OCI-LY7 (cell line): ENCODE measurements around the gene TPRG1. TPM values are rescaled to one million over a fixed set of nuclear protein-coding genes. Genes with fewer than 3 reads are reported as not detected.

Experiments used
- BruUV-seq: library from RNA; stranded (reverse); fragments of 400-500 nt; replicated peaks from 2 replicates; lab custom pipeline; 2021; lab: Mats Ljungman, UMichigan
- CTCF ChIA-PET: fragments of 300-600 bp; sonication (Branson Sonifier 250); formaldehyde crosslinking; loops from one replicate; lab custom pipeline; 2022; ENCODE audit warnings: antibody characterized with exemption; ENCODE audit not compliant: unreplicated experiment; lab: Charles Lee
- POLR2A ChIA-PET: fragments of 300-600 bp; sonication (Branson Sonifier 250); formaldehyde crosslinking; loops from one replicate; lab custom pipeline; 2022; ENCODE audit warnings: antibody characterized with exemption; lab: Charles Lee
- DNase-seq: peaks from one replicate; pipeline ENCODE4 v3.0.0-alpha.2; 2015; ENCODE audit warnings: low spot score
- H2AFZ ChIP-seq: fragments of 200-600 bp; sonication (generic), shearing (Covaris generic); 2 replicates; pipeline ENCODE4 v1.6.1; 2014; ENCODE audit warnings: mild to moderate bottlenecking, antibody characterized with exemption, low read length, moderate library complexity
- H3K27ac ChIP-seq: fragments of 200-600 bp; sonication (generic); 2 replicates; pipeline ENCODE4 v1.5.1; 2014; ENCODE audit warnings: mixed run types, low read depth, mild to moderate bottlenecking, moderate library complexity, low read length, inconsistent platforms; ENCODE audit not compliant: poor library complexity, severe bottlenecking
- H3K36me3 ChIP-seq: fragments of 200-600 bp; sonication (generic); 2 replicates; pipeline ENCODE4 v1.6.1; 2014; ENCODE audit warnings: mild to moderate bottlenecking, antibody characterized with exemption, low read length, moderate library complexity, mixed read lengths; ENCODE audit not compliant: insufficient read depth
- H3K4me1 ChIP-seq: fragments of 200-600 bp; sonication (generic); 2 replicates; pipeline ENCODE4 v1.5.1; 2014; ENCODE audit warnings: mild to moderate bottlenecking, low read length; ENCODE audit not compliant: insufficient read depth, poor library complexity, severe bottlenecking
- H3K4me2 ChIP-seq: fragments of 200-600 bp; sonication (generic); 2 replicates; pipeline ENCODE4 v1.6.1; 2014; ENCODE audit warnings: mild to moderate bottlenecking, low read length
- H3K4me3 ChIP-seq: fragments of 200-600 bp; sonication (generic); 2 replicates; pipeline ENCODE4 v1.5.1; 2014; ENCODE audit warnings: mild to moderate bottlenecking, low read depth, low read length; ENCODE audit not compliant: poor library complexity, severe bottlenecking
- H3K79me2 ChIP-seq: fragments of 200-600 bp; sonication (generic); 2 replicates; pipeline ENCODE4 v1.6.1; 2016; ENCODE audit warnings: low read depth, mild to moderate bottlenecking, low read length, moderate library complexity, mixed read lengths; ENCODE audit not compliant: insufficient read depth
- H3K9me2 ChIP-seq: fragments of 200-600 bp; sonication (generic); 2 replicates; pipeline ENCODE4 v1.6.1; 2016; ENCODE audit warnings: mild to moderate bottlenecking, low read length, mixed read lengths; ENCODE audit not compliant: insufficient read depth
- H3K9me3 ChIP-seq: fragments of 200-600 bp; sonication (generic); 2 replicates; pipeline ENCODE4 v1.6.1; 2014; ENCODE audit warnings: mild to moderate bottlenecking, mixed run types, low read length, mixed read lengths
- H4K20me1 ChIP-seq: fragments of 200-600 bp; sonication (generic); 2 replicates; pipeline ENCODE4 v1.6.1; 2014; ENCODE audit warnings: mild to moderate bottlenecking, antibody characterized with exemption, low read length, moderate library complexity, mixed read lengths; ENCODE audit not compliant: insufficient read depth
- EZH2phosphoT487 ChIP-seq: fragments of 200-600 bp; sonication (generic); IDR thresholded peaks from 2 replicates; pipeline ENCODE4 v1.6.1; 2018; ENCODE audit warnings: low read depth, borderline replicate concordance, mild to moderate bottlenecking, mixed run types, antibody characterized with exemption, low read length, moderate library complexity, mixed read lengths
- intact Hi-C: fragments of 100-400 bp; cut with micrococcal nuclease; formaldehyde crosslinking; loops from one replicate; pipeline ENCODE4 v1.10.0; 2022; ENCODE audit not compliant: unreplicated experiment
- total RNA-seq, 2 experiments: library from RNA; depleted of rRNA in 1 of 2; stranded (reverse); fragments of >200 nt in 1 of 2; shearing (Covaris generic) in 1 of 2; gene quantifications; 2 replicates each; pipeline ENCODE4 v1.2.3, GENCODE V29; 2014 to 2022
- TF ChIP-seq, protein P1 (sequence below): fragments of 200-600 bp; sonication (generic); conservative IDR thresholded peaks from 2 replicates; pipeline ENCODE4 v1.5.1; 2014; ENCODE audit warnings: mild to moderate bottlenecking, antibody characterized with exemption, low read length, moderate library complexity, mixed read lengths

TPRG1 gene
- total RNA-seq, 2 experiments from 2014 or later, result 0.92 TPM; not detected in 1

DNA sequence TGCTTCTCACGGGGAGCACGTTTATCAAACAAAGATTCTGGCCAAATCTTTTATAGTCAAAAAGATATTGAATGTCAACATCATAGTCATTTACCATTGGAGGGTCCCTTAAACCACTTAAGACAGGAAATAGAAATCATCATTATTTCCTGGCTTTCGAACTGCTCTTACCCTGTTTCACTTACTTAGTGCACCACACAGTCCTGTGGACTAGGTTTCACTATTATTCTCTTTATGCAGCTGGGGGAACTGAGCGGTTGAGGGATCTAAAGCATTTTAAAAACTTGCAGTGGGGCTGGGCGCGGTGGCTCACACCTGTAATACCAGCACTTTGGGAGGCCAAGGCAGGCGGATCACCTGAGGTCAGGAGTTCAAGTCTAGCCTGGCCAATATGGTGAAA lies 13.7 kb upstream of the TPRG1 start:
- POLR2A ChIA-PET, result no interaction called here
- intact Hi-C loops, result no loop called here

DNA sequence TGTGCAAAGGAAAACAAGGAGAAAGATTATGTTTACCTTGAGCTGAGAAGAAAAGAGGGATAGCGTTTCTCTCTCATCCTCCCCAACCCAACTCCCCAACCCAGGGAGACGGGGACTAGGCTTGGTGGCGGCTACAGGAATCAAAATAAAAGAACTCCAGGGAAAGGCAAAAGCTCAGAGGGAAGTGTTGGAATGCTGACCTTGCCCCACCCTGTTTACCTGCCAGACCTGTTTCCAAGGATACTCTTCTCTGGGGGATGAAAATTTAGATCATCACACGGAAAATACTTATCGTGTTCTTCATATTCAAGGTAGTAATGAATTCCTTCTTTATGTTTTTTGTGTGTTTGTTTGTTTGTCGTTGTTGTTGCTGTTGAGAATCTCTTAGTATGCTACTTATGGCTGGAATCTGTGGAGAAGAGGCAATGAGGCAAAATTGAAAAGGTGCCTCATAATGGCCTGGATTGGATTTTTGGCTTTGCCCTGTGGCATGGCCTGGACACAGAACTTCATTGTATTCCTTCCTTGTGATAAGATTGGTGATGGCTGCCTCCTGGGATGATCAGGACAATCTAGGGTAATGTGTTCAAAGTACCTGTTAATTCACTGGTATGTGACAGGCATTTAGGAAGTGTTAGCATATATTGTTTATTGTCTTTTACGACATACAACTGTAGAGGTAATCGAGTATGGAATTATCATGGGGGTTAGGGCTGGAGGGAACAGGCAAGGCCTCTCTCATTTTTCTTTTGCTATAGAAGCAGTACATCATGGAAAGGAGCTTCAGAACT lies 11.1 kb upstream of the TPRG1 start:
- POLR2A ChIA-PET, result interaction anchor here (0.6 to 0.7 kb wide), 3 partner anchors 243 to 1913 kb away, joined by 3 to 4 read pairs (median 4); no protein-coding TSS in a partner anchor

More for the DNA sequence above, 13.7 kb upstream of the TPRG1 start:
- BruUV-seq, result no TSS peak
- H3K9me2 ChIP-seq, result no peaks in the 10 kb centered on the region
- no peaks in the 10 kb centered on the region for H3K9me3 ChIP-seq
- no peak overlapping the region for H3K4me3 ChIP-seq
- CTCF ChIA-PET, result no interaction called here
- no peaks in the 10 kb centered on the region for H3K79me2 ChIP-seq
- no peak overlapping the region for H2AFZ ChIP-seq
- no peak overlapping the region for H3K4me2 ChIP-seq
- H3K4me1 ChIP-seq, result no peaks in the 10 kb centered on the region
- no peak for DNase-seq
- no peak for TF ChIP-seq EZH2phosphoT487
- TF ChIP-seq, protein P1, sequence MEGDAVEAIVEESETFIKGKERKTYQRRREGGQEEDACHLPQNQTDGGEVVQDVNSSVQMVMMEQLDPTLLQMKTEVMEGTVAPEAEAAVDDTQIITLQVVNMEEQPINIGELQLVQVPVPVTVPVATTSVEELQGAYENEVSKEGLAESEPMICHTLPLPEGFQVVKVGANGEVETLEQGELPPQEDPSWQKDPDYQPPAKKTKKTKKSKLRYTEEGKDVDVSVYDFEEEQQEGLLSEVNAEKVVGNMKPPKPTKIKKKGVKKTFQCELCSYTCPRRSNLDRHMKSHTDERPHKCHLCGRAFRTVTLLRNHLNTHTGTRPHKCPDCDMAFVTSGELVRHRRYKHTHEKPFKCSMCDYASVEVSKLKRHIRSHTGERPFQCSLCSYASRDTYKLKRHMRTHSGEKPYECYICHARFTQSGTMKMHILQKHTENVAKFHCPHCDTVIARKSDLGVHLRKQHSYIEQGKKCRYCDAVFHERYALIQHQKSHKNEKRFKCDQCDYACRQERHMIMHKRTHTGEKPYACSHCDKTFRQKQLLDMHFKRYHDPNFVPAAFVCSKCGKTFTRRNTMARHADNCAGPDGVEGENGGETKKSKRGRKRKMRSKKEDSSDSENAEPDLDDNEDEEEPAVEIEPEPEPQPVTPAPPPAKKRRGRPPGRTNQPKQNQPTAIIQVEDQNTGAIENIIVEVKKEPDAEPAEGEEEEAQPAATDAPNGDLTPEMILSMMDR, result no peak
- H3K36me3 ChIP-seq, result no peaks in the 10 kb centered on the region
- H3K27ac ChIP-seq, result no peak overlapping the region
- no peaks in the 10 kb centered on the region for H4K20me1 ChIP-seq

More for the DNA sequence above, 11.1 kb upstream of the TPRG1 start:
- no peaks in the 10 kb centered on the region for H3K9me2 ChIP-seq
- no peak for DNase-seq
- intact Hi-C loops, result no loop called here
- no peaks in the 10 kb centered on the region for H4K20me1 ChIP-seq
- TF ChIP-seq, protein P1, result no peak
- TF ChIP-seq EZH2phosphoT487, result no peak
- no peaks in the 10 kb centered on the region for H3K4me1 ChIP-seq
- H3K4me2 ChIP-seq, result no peak overlapping the region
- no peak overlapping the region for H3K4me3 ChIP-seq
- no peaks in the 10 kb centered on the region for H3K36me3 ChIP-seq
- H3K9me3 ChIP-seq, result no peaks in the 10 kb centered on the region
- no peak overlapping the region for H3K27ac ChIP-seq
- H2AFZ ChIP-seq, result no peak overlapping the region
- H3K79me2 ChIP-seq, result no peaks in the 10 kb centered on the region
- no TSS peak for BruUV-seq
- CTCF ChIA-PET, result no interaction called here
